Measurements from ENCODE around the gene B4GALT5.

DNA sequence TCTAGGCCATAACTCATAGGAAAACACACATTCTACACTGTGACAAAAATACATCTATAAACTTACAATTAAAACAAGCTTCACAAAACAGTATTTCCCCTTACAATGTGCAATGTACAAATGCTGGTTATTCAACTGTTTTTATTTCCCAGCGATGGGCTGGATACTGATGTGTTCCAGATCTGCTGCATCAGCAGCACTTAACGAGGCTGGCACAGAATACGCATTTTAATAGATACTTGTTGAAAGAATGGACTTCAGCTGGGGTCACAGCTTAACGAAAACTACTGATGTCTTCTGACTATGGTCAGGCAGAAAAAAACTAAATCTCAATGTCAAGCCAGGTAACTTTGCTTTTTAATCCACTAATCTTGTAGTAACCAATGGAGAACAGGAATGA is 70.9 kb downstream of the B4GALT5 start:
- TF ChIP-seq, protein P1, sequence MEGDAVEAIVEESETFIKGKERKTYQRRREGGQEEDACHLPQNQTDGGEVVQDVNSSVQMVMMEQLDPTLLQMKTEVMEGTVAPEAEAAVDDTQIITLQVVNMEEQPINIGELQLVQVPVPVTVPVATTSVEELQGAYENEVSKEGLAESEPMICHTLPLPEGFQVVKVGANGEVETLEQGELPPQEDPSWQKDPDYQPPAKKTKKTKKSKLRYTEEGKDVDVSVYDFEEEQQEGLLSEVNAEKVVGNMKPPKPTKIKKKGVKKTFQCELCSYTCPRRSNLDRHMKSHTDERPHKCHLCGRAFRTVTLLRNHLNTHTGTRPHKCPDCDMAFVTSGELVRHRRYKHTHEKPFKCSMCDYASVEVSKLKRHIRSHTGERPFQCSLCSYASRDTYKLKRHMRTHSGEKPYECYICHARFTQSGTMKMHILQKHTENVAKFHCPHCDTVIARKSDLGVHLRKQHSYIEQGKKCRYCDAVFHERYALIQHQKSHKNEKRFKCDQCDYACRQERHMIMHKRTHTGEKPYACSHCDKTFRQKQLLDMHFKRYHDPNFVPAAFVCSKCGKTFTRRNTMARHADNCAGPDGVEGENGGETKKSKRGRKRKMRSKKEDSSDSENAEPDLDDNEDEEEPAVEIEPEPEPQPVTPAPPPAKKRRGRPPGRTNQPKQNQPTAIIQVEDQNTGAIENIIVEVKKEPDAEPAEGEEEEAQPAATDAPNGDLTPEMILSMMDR (IDR thresholded peaks at IDR 0.05) = no peak
- TF ChIP-seq MXD4 (CRISPR knock-in tag; IDR thresholded peaks at IDR 0.05; ENCODE audit: borderline replicate concordance) (no peak), GABPB1 (CRISPR knock-in tag; IDR thresholded peaks at IDR 0.05) (no peak), NFYB (CRISPR knock-in tag; conservative IDR thresholded peaks at IDR 0.05; ENCODE audit: low read depth) (no peak), FOXP1 (CRISPR knock-in tag; IDR thresholded peaks at IDR 0.05; ENCODE audit: borderline replicate concordance) (no peak), PRRX2 (CRISPR knock-in tag; IDR thresholded peaks at IDR 0.05) (no peak), ATF1 (CRISPR knock-in tag; IDR thresholded peaks at IDR 0.05) (no peak), SP1 (CRISPR knock-in tag; conservative IDR thresholded peaks at IDR 0.05) (no peak)
- TF ChIP-seq, protein P2, sequence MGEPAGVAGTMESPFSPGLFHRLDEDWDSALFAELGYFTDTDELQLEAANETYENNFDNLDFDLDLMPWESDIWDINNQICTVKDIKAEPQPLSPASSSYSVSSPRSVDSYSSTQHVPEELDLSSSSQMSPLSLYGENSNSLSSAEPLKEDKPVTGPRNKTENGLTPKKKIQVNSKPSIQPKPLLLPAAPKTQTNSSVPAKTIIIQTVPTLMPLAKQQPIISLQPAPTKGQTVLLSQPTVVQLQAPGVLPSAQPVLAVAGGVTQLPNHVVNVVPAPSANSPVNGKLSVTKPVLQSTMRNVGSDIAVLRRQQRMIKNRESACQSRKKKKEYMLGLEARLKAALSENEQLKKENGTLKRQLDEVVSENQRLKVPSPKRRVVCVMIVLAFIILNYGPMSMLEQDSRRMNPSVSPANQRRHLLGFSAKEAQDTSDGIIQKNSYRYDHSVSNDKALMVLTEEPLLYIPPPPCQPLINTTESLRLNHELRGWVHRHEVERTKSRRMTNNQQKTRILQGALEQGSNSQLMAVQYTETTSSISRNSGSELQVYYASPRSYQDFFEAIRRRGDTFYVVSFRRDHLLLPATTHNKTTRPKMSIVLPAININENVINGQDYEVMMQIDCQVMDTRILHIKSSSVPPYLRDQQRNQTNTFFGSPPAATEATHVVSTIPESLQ (CRISPR knock-in tag; IDR thresholded peaks at IDR 0.05) = no peak
- TF ChIP-seq, protein P3, sequence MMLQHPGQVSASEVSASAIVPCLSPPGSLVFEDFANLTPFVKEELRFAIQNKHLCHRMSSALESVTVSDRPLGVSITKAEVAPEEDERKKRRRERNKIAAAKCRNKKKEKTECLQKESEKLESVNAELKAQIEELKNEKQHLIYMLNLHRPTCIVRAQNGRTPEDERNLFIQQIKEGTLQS (CRISPR knock-in tag; conservative IDR thresholded peaks at IDR 0.05) = no peak
